ENCODE measurements around the gene SYT1. TPM values are rescaled to one million over a fixed set of nuclear protein-coding genes. Genes with fewer than 3 reads are reported as not detected.

The SYT1 gene
- total and polyA plus RNA-seq, 2 donors (not counting 1 experiment from before 2014, with no cell fraction given) = 0.90 to 2.1 TPM

DNA sequence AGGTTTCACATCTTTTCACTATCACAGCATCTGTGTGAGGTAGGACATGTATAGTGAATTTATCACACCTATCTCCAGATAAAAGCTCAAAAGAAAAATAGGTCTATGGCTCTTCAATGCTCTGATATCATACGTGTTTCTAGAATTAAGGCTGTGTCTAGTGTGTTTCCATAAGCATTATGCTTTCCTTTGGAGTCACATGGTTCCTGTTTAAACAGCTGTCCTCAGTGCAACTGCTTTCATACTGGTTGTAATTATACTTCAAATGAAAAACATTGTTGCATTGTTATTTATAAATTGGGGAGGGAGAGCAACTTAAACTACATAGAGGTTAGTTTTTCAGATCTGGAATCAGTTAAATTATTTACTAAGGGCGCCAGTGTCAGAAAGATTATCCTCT is 151.6 kb downstream of the SYT1 start:
- Histone ChIP-seq H3K9ac (ENCODE audit: insufficient read depth, low read length) (no peak overlapping the region), H3K9me3 (ENCODE audit: control insufficient read depth, insufficient read depth, low read depth, low read length) (no peaks in the 10 kb centered on the region)
- no peak for DNase-seq (ENCODE audit: low read depth in 2 of 2)

DNA sequence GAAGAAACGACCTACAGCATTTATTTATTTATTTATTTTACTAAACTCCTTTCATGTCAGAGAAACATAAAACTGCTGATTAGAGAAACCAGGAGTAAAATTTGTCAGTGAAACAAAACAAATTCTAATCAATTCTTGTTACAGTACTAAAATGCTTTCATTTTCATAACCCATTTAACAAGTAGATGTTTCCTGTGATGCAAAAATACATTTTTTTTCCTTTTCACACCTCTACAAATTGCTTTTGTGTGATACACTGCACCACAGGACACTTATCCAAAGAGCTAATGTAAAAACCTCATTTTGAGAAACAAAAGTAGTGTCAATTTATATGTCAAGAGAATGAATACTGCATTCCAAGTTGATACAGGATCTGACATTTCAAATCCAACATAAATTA is 155.1 kb downstream of the SYT1 start:
- no peaks in the 10 kb centered on the region for H4K20me1 ChIP-seq (ENCODE audit: control insufficient read depth, extremely low read depth, insufficient read depth, low read length)
- H2AFZ ChIP-seq (ENCODE audit: low read length) = no peak overlapping the region
- H3K27ac ChIP-seq (ENCODE audit: insufficient read depth, low read length) = no peak overlapping the region
- no peaks in the 10 kb centered on the region for H3K9me3 ChIP-seq (ENCODE audit: control insufficient read depth, insufficient read depth, low read depth, low read length)
- no peak overlapping the region for H3K4me2 ChIP-seq (ENCODE audit: extremely low read depth, insufficient read depth, low read length)
- H3K36me3 ChIP-seq (ENCODE audit: control insufficient read depth, insufficient read depth, low read length) = no peaks in the 10 kb centered on the region
- no peaks in the 10 kb centered on the region for H3K4me1 ChIP-seq (ENCODE audit: control insufficient read depth, extremely low read depth, insufficient read depth, low read length)
- H3K79me2 ChIP-seq (ENCODE audit: control insufficient read depth, insufficient read depth, low read length) = no peaks in the 10 kb centered on the region
- H3K4me3 ChIP-seq (replicated peaks in 1 of 4; ENCODE audit: control extremely low read depth in 1 of 4, insufficient read depth in 1 of 4, low read depth in 3 of 4, low read length in 4 of 4) = no peak overlapping the region
- DNase-seq (ENCODE audit: low read depth in 2 of 2) = no peak
- H3K27me3 ChIP-seq (ENCODE audit: control insufficient read depth, insufficient read depth, low read length) = no peaks in the 10 kb centered on the region
- TF ChIP-seq EZH2 (IDR thresholded peaks at IDR 0.05; ENCODE audit: low read length, missing control alignments) = no peak
- TF ChIP-seq, protein P1, sequence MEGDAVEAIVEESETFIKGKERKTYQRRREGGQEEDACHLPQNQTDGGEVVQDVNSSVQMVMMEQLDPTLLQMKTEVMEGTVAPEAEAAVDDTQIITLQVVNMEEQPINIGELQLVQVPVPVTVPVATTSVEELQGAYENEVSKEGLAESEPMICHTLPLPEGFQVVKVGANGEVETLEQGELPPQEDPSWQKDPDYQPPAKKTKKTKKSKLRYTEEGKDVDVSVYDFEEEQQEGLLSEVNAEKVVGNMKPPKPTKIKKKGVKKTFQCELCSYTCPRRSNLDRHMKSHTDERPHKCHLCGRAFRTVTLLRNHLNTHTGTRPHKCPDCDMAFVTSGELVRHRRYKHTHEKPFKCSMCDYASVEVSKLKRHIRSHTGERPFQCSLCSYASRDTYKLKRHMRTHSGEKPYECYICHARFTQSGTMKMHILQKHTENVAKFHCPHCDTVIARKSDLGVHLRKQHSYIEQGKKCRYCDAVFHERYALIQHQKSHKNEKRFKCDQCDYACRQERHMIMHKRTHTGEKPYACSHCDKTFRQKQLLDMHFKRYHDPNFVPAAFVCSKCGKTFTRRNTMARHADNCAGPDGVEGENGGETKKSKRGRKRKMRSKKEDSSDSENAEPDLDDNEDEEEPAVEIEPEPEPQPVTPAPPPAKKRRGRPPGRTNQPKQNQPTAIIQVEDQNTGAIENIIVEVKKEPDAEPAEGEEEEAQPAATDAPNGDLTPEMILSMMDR (conservative IDR thresholded peaks at IDR 0.05 in 1 of 2, IDR thresholded peaks at IDR 0.05 in 1 of 2; ENCODE audit: low read depth in 1 of 2, low read length in 2 of 2) = no peak
- no peak overlapping the region for H3K9ac ChIP-seq (ENCODE audit: insufficient read depth, low read length)

More for the DNA sequence above, 151.6 kb downstream of the SYT1 start:
- H3K79me2 ChIP-seq (ENCODE audit: control insufficient read depth, insufficient read depth, low read length) = no peaks in the 10 kb centered on the region
- H3K27ac ChIP-seq (ENCODE audit: insufficient read depth, low read length) = no peak overlapping the region
- no peaks in the 10 kb centered on the region for H4K20me1 ChIP-seq (ENCODE audit: control insufficient read depth, extremely low read depth, insufficient read depth, low read length)
- H3K36me3 ChIP-seq (ENCODE audit: control insufficient read depth, insufficient read depth, low read length) = no peaks in the 10 kb centered on the region
- no peak overlapping the region for H3K4me3 ChIP-seq (replicated peaks in 1 of 4; ENCODE audit: control extremely low read depth in 1 of 4, insufficient read depth in 1 of 4, low read depth in 3 of 4, low read length in 4 of 4)
- TF ChIP-seq, protein P1 (conservative IDR thresholded peaks at IDR 0.05 in 1 of 2, IDR thresholded peaks at IDR 0.05 in 1 of 2; ENCODE audit: low read depth in 1 of 2, low read length in 2 of 2) = no peak
- no peak for TF ChIP-seq EZH2 (IDR thresholded peaks at IDR 0.05; ENCODE audit: low read length, missing control alignments)
- no peak overlapping the region for H2AFZ ChIP-seq (ENCODE audit: low read length)
- H3K4me1 ChIP-seq (ENCODE audit: control insufficient read depth, extremely low read depth, insufficient read depth, low read length) = no peaks in the 10 kb centered on the region
- H3K27me3 ChIP-seq (ENCODE audit: control insufficient read depth, insufficient read depth, low read length) = no peaks in the 10 kb centered on the region
- no peak overlapping the region for H3K4me2 ChIP-seq (ENCODE audit: extremely low read depth, insufficient read depth, low read length)

DNA sequence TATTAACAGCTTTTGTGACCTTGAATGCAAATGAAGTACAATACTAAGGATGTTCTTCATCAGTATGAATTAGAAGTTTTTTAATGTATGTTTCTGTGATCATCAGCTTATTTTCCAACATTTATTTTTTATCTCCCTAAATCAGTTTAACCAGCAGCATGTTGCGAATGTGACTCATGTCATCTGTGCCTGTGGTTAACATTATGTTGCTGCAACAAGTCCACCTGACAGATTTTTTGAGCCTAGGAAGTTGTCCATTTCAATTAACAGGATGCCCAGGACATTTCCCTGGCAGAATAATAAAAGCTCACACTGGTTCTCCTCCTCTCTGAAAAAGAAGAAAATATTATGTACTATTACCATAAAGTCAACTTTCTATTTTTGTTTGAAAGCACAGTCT is 155.5 kb downstream of the SYT1 start:
- Histone ChIP-seq H4K20me1 (ENCODE audit: control insufficient read depth, extremely low read depth, insufficient read depth, low read length) (no peaks in the 10 kb centered on the region), H3K36me3 (ENCODE audit: control insufficient read depth, insufficient read depth, low read length) (no peaks in the 10 kb centered on the region), H3K9me3 (ENCODE audit: control insufficient read depth, insufficient read depth, low read depth, low read length) (no peaks in the 10 kb centered on the region), H3K4me1 (ENCODE audit: control insufficient read depth, extremely low read depth, insufficient read depth, low read length) (no peaks in the 10 kb centered on the region), H3K27ac (ENCODE audit: insufficient read depth, low read length) (no peak overlapping the region), H3K4me2 (ENCODE audit: extremely low read depth, insufficient read depth, low read length) (no peak overlapping the region), H2AFZ (ENCODE audit: low read length) (no peak overlapping the region), H3K9ac (ENCODE audit: insufficient read depth, low read length) (no peak overlapping the region), H3K4me3 (replicated peaks in 1 of 4; ENCODE audit: control extremely low read depth in 1 of 4, insufficient read depth in 1 of 4, low read depth in 3 of 4, low read length in 4 of 4) (no peak overlapping the region), H3K27me3 (ENCODE audit: control insufficient read depth, insufficient read depth, low read length) (no peaks in the 10 kb centered on the region), H3K79me2 (ENCODE audit: control insufficient read depth, insufficient read depth, low read length) (no peaks in the 10 kb centered on the region)
- DNase-seq (ENCODE audit: low read depth in 2 of 2) = peak; percentile 18 to 67
- TF ChIP-seq EZH2 (IDR thresholded peaks at IDR 0.05; ENCODE audit: low read length, missing control alignments) = no peak
